Transverse colon (tissue), 3 donors: ENCODE results near the gene KIAA2012.

Experiments
- CTCF ChIP-seq, 5 experiments: fragments of 200-600 bp in 3 of 5; fragments of 450-650 bp in 2 of 5; sonication (generic) in 3 of 5; IDR thresholded peaks; 1 replicate in 2 of 5; 2 replicates in 3 of 5; pipeline ENCODE4 v1.5.1; 2016 to 2017; ENCODE audit warnings: antibody characterized with exemption in 5 of 5, inconsistent platforms in 3 of 5, mild to moderate bottlenecking in 2 of 5, moderate library complexity in 1 of 5
- EP300 ChIP-seq: sonication (generic); formaldehyde crosslinking; IDR thresholded peaks from one replicate; pipeline ENCODE4 v1.6.1; 2017; ENCODE audit warnings: antibody characterized with exemption, low read depth
- POLR2A ChIP-seq: fragments of 450-650 bp; IDR thresholded peaks from one replicate; pipeline ENCODE4 v1.6.1; 2016; ENCODE audit warnings: antibody characterized with exemption, mild to moderate bottlenecking, moderate library complexity

DNA sequence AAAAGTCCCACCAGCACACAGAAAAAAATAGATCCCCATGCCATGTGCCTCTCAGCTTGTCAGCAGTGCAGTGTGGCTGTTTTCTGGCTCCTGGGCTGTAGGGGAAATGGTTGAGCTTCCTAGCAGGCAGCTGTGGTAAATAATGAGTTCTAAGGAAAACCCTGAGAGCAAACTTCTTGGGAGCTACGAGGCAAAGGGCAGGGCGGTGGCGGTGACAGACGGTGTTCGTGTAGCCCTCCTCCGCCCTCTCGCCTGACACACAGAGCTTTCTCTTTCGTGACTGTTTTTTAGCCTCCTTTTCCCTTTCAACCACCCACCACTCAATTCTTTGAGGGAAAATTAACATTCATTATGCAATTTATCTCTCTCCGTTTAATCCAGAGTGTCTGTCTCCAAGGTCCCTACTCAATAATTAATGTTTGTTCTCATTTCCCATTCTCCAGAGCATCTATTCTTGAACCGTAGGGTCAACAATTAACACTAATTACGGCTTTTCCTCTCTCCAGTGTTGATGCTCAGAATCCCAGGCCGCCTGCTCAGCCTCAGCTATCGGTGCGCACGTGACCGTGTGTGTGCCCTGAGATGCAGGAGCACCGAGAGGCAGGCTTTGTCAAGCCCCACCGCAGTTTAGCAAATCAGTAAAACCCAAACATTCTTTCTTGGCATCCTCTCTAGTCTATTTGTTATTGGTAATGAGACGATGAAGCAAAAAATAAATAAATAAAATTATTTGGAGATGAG, 50.1 kb downstream of the KIAA2012 start:
- TF ChIP-seq CTCF (IDR thresholded peaks at IDR 0.05) = no peak
- TF ChIP-seq EP300 = no peak
- no peak for TF ChIP-seq POLR2A
